K562 (cell line): ENCODE measurements around the gene FRK. TPM values are rescaled to one million over a fixed set of nuclear protein-coding genes. Genes with fewer than 3 reads are reported as not detected.

Experiments used
- AFF4 ChIP-seq: sonication (generic); formaldehyde crosslinking; IDR thresholded peaks from 2 replicates; pipeline ENCODE4 v1.8.0; 2023; ENCODE audit warnings: mild to moderate bottlenecking, missing genetic modification reagents
- ATF1 ChIP-seq, 2 experiments: fragments of 450-650 bp in 1 of 2; IDR thresholded peaks; 2 replicates each; pipeline ENCODE4 v1.6.1; 2016; ENCODE audit warnings: missing compliant biosample characterization in 1 of 2, missing genetic modification characterization in 1 of 2
- BDP1 ChIP-seq: IDR thresholded peaks from 3 replicates; pipeline ENCODE4 v1.6.1; 2011; ENCODE audit not compliant: insufficient read length, insufficient read depth
- C11orf30 ChIP-seq: fragments of 450-650 bp; IDR thresholded peaks from 2 replicates; pipeline ENCODE4 v1.6.1; 2016; ENCODE audit warnings: low read depth, mild to moderate bottlenecking
- CHAMP1 ChIP-seq: fragments of 450-650 bp; IDR thresholded peaks from 2 replicates; pipeline ENCODE4 v1.6.1; 2016; ENCODE audit warnings: mild to moderate bottlenecking
- EP300 ChIP-seq: IDR thresholded peaks from 2 replicates; pipeline ENCODE4 v1.6.1; 2012; ENCODE audit warnings: low read length, improper control_type of control experiment
- HMGXB4 ChIP-seq: sonication (generic); formaldehyde crosslinking; IDR thresholded peaks from 2 replicates; pipeline ENCODE4 v1.8.1; 2023; ENCODE audit warnings: mild to moderate bottlenecking, missing genetic modification reagents
- MTA1 ChIP-seq: fragments of 450-650 bp; IDR thresholded peaks from 2 replicates; pipeline ENCODE4 v1.6.1; 2017; ENCODE audit warnings: borderline replicate concordance
- NR2C2 ChIP-seq, 2 experiments: fragments of 200-800 bp in 1 of 2; sonication (Bioruptor generic) in 1 of 2; sonication (generic) in 1 of 2; formaldehyde crosslinking in 1 of 2; IDR thresholded peaks; 2 replicates each; pipeline versions ENCODE4 v1.6.1 to v1.8.0; 2016 to 2022; ENCODE audit warnings: mild to moderate bottlenecking in 1 of 2, missing compliant biosample characterization in 1 of 2, missing genetic modification characterization in 1 of 2, missing genetic modification reagents in 1 of 2
- RAD51 ChIP-seq: fragments of 450-650 bp; IDR thresholded peaks from 2 replicates; pipeline ENCODE4 v1.7.1; 2016; ENCODE audit warnings: low read depth, mild to moderate bottlenecking, borderline replicate concordance
- SAFB ChIP-seq: fragments of 200-400 bp; formaldehyde crosslinking; IDR thresholded peaks from 2 replicates; pipeline ENCODE4 v1.6.1; 2017; ENCODE audit warnings: low read depth, low read length, borderline replicate concordance
- ZBTB26 ChIP-seq: fragments of 450-650 bp; formaldehyde crosslinking; IDR thresholded peaks from 2 replicates; pipeline ENCODE4 v1.4.0; 2022; ENCODE audit warnings: missing genetic modification characterization
- ZNF639 ChIP-seq, 2 experiments: fragments of 200-800 bp in 1 of 2; sonication (Bioruptor generic) in 1 of 2; sonication (generic) in 1 of 2; formaldehyde crosslinking in 1 of 2; IDR thresholded peaks in 1 of 2; conservative IDR thresholded peaks in 1 of 2; 2 replicates each; pipeline versions ENCODE4 v1.5.0 to v1.6.1; 2016 to 2020; ENCODE audit warnings: missing compliant biosample characterization in 1 of 2, missing genetic modification characterization in 1 of 2, missing genetic modification reagents in 1 of 2
- ZNF778 ChIP-seq: fragments of 450-650 bp; formaldehyde crosslinking; IDR thresholded peaks from 2 replicates; pipeline ENCODE4 v1.4.0; 2020; ENCODE audit warnings: mild to moderate bottlenecking, moderate library complexity
- polyA plus RNA-seq, 8 experiments: library from polyadenylated mRNA; depleted of rRNA in 4 of 8; stranded (reverse) in 5 of 8; unstranded in 3 of 8; fragments of >200 nt; fragmentation: Nextera tagmentation in 2 of 8; fragmentation: Illumina TruSeq in 1 of 8; extraction: Ambion mirVana in 2 of 8; extraction: Trizol in 1 of 8; gene quantifications; 2 replicates each; pipeline versions ENCODE4 v1.2.1 to v1.2.3, GENCODE V29; 2011 to 2014; ENCODE audit warnings: inconsistent platforms in 1 of 8, missing spikeins in 1 of 8
- total RNA-seq, 7 experiments: library from RNA; depleted of rRNA in 6 of 7; stranded (reverse); fragments of >200 nt in 6 of 7; fragmentation: Illumina TruSeq in 2 of 7; extraction: Trizol in 2 of 7; gene quantifications; 2 replicates each; pipeline versions ENCODE4 v1.2.1 to v1.2.3, GENCODE V29; 2011 to 2021; ENCODE audit warnings: low replicate concordance in 1 of 7

The FRK gene
- total and polyA plus RNA-seq, 9 of the 15 experiments (the other 6 are each of a cell fraction or from before 2014, with no cell fraction given): 0.01 to 0.29 (median 0.09) TPM

GRCh38 chr6:116100419-116101301 is 40.0 kb upstream of the FRK start, which contains the start of gene NT5DC1 (continued):
- 0 out of 2 replicates have a peak, but pooled peaks have one; percentile 82 for TF ChIP-seq AFF4 (CRISPR knock-in tag)
- no peak for TF ChIP-seq RAD51
- peak in 1 of 2 experiments; percentile 93; a peak in 2 of 4 replicates for TF ChIP-seq ZNF639 (CRISPR knock-in tag; conservative IDR thresholded peaks at IDR 0.05 in 1 of 2, IDR thresholded peaks at IDR 0.05 in 1 of 2)
- TF ChIP-seq CHAMP1: no peak
- TF ChIP-seq NR2C2 (CRISPR knock-in tag; IDR thresholded peaks at IDR 0.05): no peak
- peak; percentile 93 for TF ChIP-seq NR2C2 (tag; IDR thresholded peaks at IDR 0.05)
- no peak for TF ChIP-seq EP300
- TF ChIP-seq HMGXB4: peak; percentile 46; the same call in 1 of the 2 replicates
- TF ChIP-seq ZNF778: no peak
- TF ChIP-seq ATF1 (CRISPR knock-in tag; IDR thresholded peaks at IDR 0.05): no peak
- TF ChIP-seq ATF1 (tag; IDR thresholded peaks at IDR 0.05): peak; percentile 79
- TF ChIP-seq ZBTB26 (CRISPR knock-in tag): no peak
- peak; percentile 35 for TF ChIP-seq C11orf30
- TF ChIP-seq BDP1: no peak
- no peak for TF ChIP-seq MTA1
- TF ChIP-seq SAFB: peak; percentile 58; the same call in 1 of the 2 replicates
